Smooth muscle cell (in vitro differentiated cells): ENCODE measurements around the gene SSH3. TPM values are rescaled to one million over a fixed set of nuclear protein-coding genes. Genes with fewer than 3 reads are reported as not detected.

Experiments
- DNase-seq: peaks from one replicate; lab custom pipeline; 2025; ENCODE audit not compliant: unreplicated experiment; lab: John Stamatoyannopoulos, UW
- H2AFZ ChIP-seq: fragments of 200-600 bp; sonication (generic); 2 replicates; pipeline ENCODE4 v1.6.0; 2016; ENCODE audit warnings: antibody characterized with exemption, low read depth, mild to moderate bottlenecking
- H3F3A ChIP-seq: fragments of 200-600 bp; sonication (generic); 2 replicates; pipeline ENCODE4 v1.6.0; 2017; ENCODE audit warnings: antibody characterized with exemption, low read depth
- H3K27ac ChIP-seq: fragments of 200-600 bp; sonication (generic); 2 replicates; pipeline ENCODE4 v1.5.1; 2016; ENCODE audit warnings: low read depth, mild to moderate bottlenecking
- H3K27me3 ChIP-seq: fragments of 200-600 bp; sonication (generic); 2 replicates; pipeline ENCODE4 v1.6.1; 2016; ENCODE audit warnings: low read depth, mild to moderate bottlenecking
- H3K36me3 ChIP-seq: fragments of 200-600 bp; sonication (generic); 2 replicates; pipeline ENCODE4 v1.5.1; 2016; ENCODE audit warnings: low read depth
- H3K4me1 ChIP-seq: fragments of 200-600 bp; sonication (generic); 2 replicates; pipeline ENCODE4 v1.5.1; 2016; ENCODE audit warnings: low read depth
- H3K4me2 ChIP-seq: fragments of 200-600 bp; sonication (generic); 2 replicates; pipeline ENCODE4 v1.6.0; 2016; ENCODE audit warnings: mild to moderate bottlenecking
- H3K4me3 ChIP-seq: fragments of 200-600 bp; sonication (generic); 2 replicates; pipeline ENCODE4 v1.5.1; 2016; ENCODE audit warnings: mild to moderate bottlenecking
- H3K79me2 ChIP-seq: fragments of 200-600 bp; sonication (generic); 2 replicates; pipeline ENCODE4 v1.6.0; 2016; ENCODE audit warnings: low read depth, mild to moderate bottlenecking
- H3K9ac ChIP-seq: fragments of 200-600 bp; sonication (generic); 2 replicates; pipeline ENCODE4 v1.6.0; 2016; ENCODE audit warnings: low read depth
- H3K9me3 ChIP-seq: fragments of 200-600 bp; sonication (generic); replicated peaks from 2 replicates; pipeline ENCODE4 v1.5.1; 2016; ENCODE audit warnings: low read depth
- H4K20me1 ChIP-seq: fragments of 200-600 bp; sonication (generic); 2 replicates; pipeline ENCODE4 v1.6.0; 2016; ENCODE audit warnings: low read depth
- CTCF ChIP-seq: fragments of 200-600 bp; sonication (generic); IDR thresholded peaks from 2 replicates; pipeline ENCODE4 v1.5.1; 2017; ENCODE audit warnings: borderline replicate concordance, mild to moderate bottlenecking, antibody characterized with exemption; ENCODE audit not compliant: insufficient read depth, poor library complexity, severe bottlenecking
- whole genome bisulfite sequencing: methylation state at CpG from one replicate; pipeline ENCODE4 v1.1.7; 2016; ENCODE audit warnings: low lambda C conversion rate; 5-methylcytosine and 5-hydroxymethylcytosine counted together
- polyA plus RNA-seq: library from polyadenylated mRNA; unstranded; fragments of >200 nt; fragmentation: Nextera tagmentation; extraction: Ambion mirVana; gene quantifications from 2 replicates; pipeline ENCODE4 v1.2.1, GENCODE V29; 2016
- total RNA-seq: library from RNA; depleted of rRNA; stranded (reverse); fragments of >200 nt; gene quantifications from 2 replicates; pipeline ENCODE4 v1.2.3, GENCODE V29; 2014

SSH3 gene
- total and polyA plus RNA-seq, 2 experiments from 2014 or later: 23.9 to 29.3 TPM

GRCh38 chr11:67306769-67307544, 3.6 kb downstream of the SSH3 start:
- Histone ChIP-seq H3K4me2 (no peak overlapping the region), H3K27me3 (no peaks in the 10 kb centered on the region), H3K4me3 (no peak overlapping the region), H3K4me1 (peaks cover 7% of the 10 kb centered on the region), H3K79me2 (no peaks in the 10 kb centered on the region), H3K27ac (no peak overlapping the region), H3K36me3 (no peaks in the 10 kb centered on the region), H3F3A (no peaks in the 10 kb centered on the region), H2AFZ (no peak overlapping the region), H4K20me1 (no peaks in the 10 kb centered on the region), H3K9ac (no peak overlapping the region), H3K9me3 (no peaks in the 10 kb centered on the region)
- DNase-seq: no peak
- no peak for TF ChIP-seq CTCF
- 97% methylated on average over 19 of the region's 19 CpGs for WGBS

- DNase-seq: no peak
- H3K79me2 ChIP-seq: no peaks in the 10 kb centered on the region
These were observed 4.2 kb downstream of the SSH3 start for GRCh38 chr11:67307545-67308001.

GRCh38 chr11:67308031-67308866, 4.9 kb downstream of the SSH3 start:
- Histone ChIP-seq H2AFZ (no peak overlapping the region), H3K9me3 (no peaks in the 10 kb centered on the region), H3K4me3 (no peak overlapping the region), H3K9ac (no peak overlapping the region), H3K27ac (no peak overlapping the region), H3F3A (no peaks in the 10 kb centered on the region), H4K20me1 (no peaks in the 10 kb centered on the region), H3K79me2 (no peaks in the 10 kb centered on the region), H3K4me1 (no peaks in the 10 kb centered on the region), H3K27me3 (no peaks in the 10 kb centered on the region), H3K4me2 (no peak overlapping the region), H3K36me3 (no peaks in the 10 kb centered on the region)
- WGBS: 98% methylated on average over 17 of the region's 20 CpGs
- no peak for TF ChIP-seq CTCF
- no peak for DNase-seq

More at GRCh38 chr11:67307545-67308001, 4.2 kb downstream of the SSH3 start:
- no peaks in the 10 kb centered on the region for H3F3A ChIP-seq
- no peak overlapping the region for H3K4me3 ChIP-seq
- H2AFZ ChIP-seq: no peak overlapping the region
- H3K27ac ChIP-seq: no peak overlapping the region
- H3K9me3 ChIP-seq: no peaks in the 10 kb centered on the region
- H3K9ac ChIP-seq: no peak overlapping the region
- H3K36me3 ChIP-seq: no peaks in the 10 kb centered on the region
- WGBS: 98% methylated on average over 12 of the region's 12 CpGs
- H3K4me2 ChIP-seq: no peak overlapping the region
- no peaks in the 10 kb centered on the region for H3K27me3 ChIP-seq
- no peaks in the 10 kb centered on the region for H4K20me1 ChIP-seq
- H3K4me1 ChIP-seq: peaks cover 1% of the 10 kb centered on the region
- no peak for TF ChIP-seq CTCF
